Uterus (tissue), 2 donors: ENCODE measurements around the gene BLMH.

ENCODE experiments used
- POLR2A ChIP-seq, 2 donors: fragments of 450-650 bp; IDR thresholded peaks; one replicate each; pipeline ENCODE4 v1.6.1; 2016; ENCODE audit warnings: antibody characterized with exemption in 2 of 2, mild to moderate bottlenecking in 1 of 2, moderate library complexity in 1 of 2
- TF ChIP-seq, protein P1 (sequence below), 4 experiments: fragments of 200-600 bp in 2 of 4; fragments of 450-650 bp in 2 of 4; sonication (generic) in 2 of 4; IDR thresholded peaks; one replicate each; pipeline ENCODE4 v1.5.1; 2016 to 2019; ENCODE audit warnings: antibody characterized with exemption in 4 of 4, mild to moderate bottlenecking in 2 of 4, moderate library complexity in 1 of 4

- TF ChIP-seq, protein P1, sequence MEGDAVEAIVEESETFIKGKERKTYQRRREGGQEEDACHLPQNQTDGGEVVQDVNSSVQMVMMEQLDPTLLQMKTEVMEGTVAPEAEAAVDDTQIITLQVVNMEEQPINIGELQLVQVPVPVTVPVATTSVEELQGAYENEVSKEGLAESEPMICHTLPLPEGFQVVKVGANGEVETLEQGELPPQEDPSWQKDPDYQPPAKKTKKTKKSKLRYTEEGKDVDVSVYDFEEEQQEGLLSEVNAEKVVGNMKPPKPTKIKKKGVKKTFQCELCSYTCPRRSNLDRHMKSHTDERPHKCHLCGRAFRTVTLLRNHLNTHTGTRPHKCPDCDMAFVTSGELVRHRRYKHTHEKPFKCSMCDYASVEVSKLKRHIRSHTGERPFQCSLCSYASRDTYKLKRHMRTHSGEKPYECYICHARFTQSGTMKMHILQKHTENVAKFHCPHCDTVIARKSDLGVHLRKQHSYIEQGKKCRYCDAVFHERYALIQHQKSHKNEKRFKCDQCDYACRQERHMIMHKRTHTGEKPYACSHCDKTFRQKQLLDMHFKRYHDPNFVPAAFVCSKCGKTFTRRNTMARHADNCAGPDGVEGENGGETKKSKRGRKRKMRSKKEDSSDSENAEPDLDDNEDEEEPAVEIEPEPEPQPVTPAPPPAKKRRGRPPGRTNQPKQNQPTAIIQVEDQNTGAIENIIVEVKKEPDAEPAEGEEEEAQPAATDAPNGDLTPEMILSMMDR (IDR thresholded peaks at IDR 0.05): no peak
- no peak for TF ChIP-seq POLR2A (IDR thresholded peaks at IDR 0.05)
These were observed 23.4 kb upstream of the BLMH start for GRCh38 chr17:30315106-30315505.
